T-helper 1 cell treated with Interleukin-12 subunit alpha and Interleukin-12 subunit beta and Interleukin-4 antibody, amounts not matched to agents 30 μg/mL and 1 μg/mL, for 36 hours (primary cell): ENCODE results near the gene IQGAP1.

Source experiments
- H3K27ac Mint-ChIP-seq: one replicate; pipeline ENCODE4 v1.8.0; 2021; ENCODE audit warnings: mild to moderate bottlenecking, mixed read lengths
- H3K27me3 Mint-ChIP-seq: one replicate; pipeline ENCODE4 v1.8.0; 2021; ENCODE audit warnings: low read depth, mixed read lengths
- H3K36me3 Mint-ChIP-seq: one replicate; pipeline ENCODE4 v1.8.0; 2021; ENCODE audit warnings: low read depth, mixed read lengths
- H3K4me1 Mint-ChIP-seq: one replicate; pipeline ENCODE4 v1.8.0; 2021; ENCODE audit warnings: low read depth, mixed read lengths
- H3K4me3 Mint-ChIP-seq: one replicate; pipeline ENCODE4 v1.8.0; 2021; ENCODE audit warnings: mild to moderate bottlenecking, moderate library complexity, mixed read lengths
- H3K9me3 Mint-ChIP-seq: one replicate; pipeline ENCODE4 v1.8.0; 2021; ENCODE audit warnings: mixed read lengths

IQGAP1 gene

DNA sequence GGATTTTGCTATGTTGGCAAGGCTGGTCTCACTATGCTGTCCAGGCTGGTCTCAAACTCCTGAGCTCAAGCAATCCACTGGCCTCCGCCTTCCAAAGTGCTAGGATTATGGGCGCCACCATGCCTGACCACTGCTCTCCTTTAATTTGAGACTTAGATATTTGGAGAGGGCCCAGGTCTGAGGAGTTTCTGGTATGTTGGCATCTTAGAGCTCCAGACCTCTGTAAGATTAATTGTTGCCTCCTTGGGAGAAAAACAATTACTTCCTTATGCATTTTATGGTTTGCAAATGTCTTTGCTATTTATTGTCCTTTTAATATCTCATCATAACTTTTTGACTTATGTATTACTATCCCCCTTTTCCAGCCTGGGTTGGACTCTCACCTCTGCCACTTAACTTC lies 33.1 kb upstream of the IQGAP1 start:
- Mint-ChIP-seq H3K27me3 (peaks cover 4% of the 10 kb centered on the region), H3K4me3 (no peak overlapping the region), H3K36me3 (no peaks in the 10 kb centered on the region), H3K9me3 (no peaks in the 10 kb centered on the region), H3K27ac (no peak overlapping the region), H3K4me1 (peaks cover 22% of the 10 kb centered on the region)

DNA sequence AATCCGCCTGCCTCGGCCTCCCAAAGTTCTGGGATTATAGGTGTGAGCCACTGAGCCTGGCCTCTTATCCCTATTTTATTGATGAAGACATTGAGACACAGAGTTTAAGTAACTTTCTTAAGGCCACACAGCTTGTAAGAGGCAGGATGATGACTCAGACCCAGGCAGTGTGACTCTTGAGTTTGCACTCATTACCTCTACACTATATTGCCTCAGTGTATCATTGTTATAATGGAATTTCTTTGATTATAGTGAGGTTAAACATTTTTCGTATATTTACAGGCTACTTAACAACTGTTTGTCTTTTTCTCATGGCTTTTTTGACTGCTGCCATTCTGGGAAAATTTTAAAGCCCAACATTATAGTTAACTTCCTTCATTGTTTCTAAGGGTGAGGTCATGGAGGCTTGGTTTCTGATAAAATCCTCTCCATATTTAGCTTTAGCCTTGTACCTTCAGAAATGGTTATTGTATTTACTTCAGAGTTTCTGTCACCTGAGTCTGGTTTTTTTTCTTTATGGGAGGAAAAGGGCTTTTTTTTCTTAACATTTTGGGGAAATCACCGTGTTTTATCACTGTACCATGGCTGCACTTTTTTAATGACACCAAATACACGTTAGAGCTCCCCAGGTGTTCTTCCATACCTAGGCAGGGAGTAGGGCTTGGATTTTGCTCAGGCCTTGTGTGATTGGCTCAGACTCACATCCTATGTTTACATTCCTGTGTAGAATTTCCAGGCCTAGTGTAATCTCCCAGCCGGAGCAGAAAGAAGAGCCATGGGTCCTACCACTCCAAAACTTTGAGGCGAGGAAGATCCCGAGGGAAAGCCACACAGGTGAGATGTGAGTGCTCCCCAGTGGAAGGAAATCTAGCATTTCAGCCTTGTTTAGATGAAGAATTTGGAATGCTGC lies 29.7 kb upstream of the IQGAP1 start:
- Mint-ChIP-seq H3K9me3 (no peaks in the 10 kb centered on the region), H3K36me3 (no peaks in the 10 kb centered on the region), H3K27ac (no peak overlapping the region), H3K4me1 (peaks cover 24% of the 10 kb centered on the region), H3K27me3 (no peaks in the 10 kb centered on the region), H3K4me3 (no peak overlapping the region)

GRCh38 chr15:90360746-90361145 lies 27.3 kb upstream of the IQGAP1 start:
- no peaks in the 10 kb centered on the region for H3K9me3 Mint-ChIP-seq
- H3K4me1 Mint-ChIP-seq = peaks cover 28% of the 10 kb centered on the region
- H3K27ac Mint-ChIP-seq = no peak overlapping the region

DNA sequence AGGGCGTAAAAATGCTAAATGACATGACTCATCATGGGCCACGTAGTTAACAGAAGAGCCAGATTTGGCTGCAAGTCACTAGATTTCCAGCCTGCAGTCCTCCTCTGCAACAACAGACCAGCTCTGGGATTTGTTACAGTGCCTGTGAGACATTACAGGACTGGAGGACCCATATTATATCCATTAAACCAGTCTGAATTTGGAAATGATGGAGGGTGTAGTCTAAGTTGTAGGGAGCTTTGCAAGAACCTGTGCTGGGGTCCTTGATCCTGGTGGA lies 25.2 kb upstream of the IQGAP1 start:
- Mint-ChIP-seq H3K27me3 (no peaks in the 10 kb centered on the region), H3K9me3 (no peaks in the 10 kb centered on the region), H3K36me3 (peaks cover 2% of the 10 kb centered on the region), H3K4me1 (peaks cover 30% of the 10 kb centered on the region), H3K4me3 (no peak overlapping the region), H3K27ac (peak overlapping the region; percentile 68)

More at GRCh38 chr15:90360746-90361145, 27.3 kb upstream of the IQGAP1 start:
- no peak overlapping the region for H3K4me3 Mint-ChIP-seq
- peaks cover 2% of the 10 kb centered on the region for H3K36me3 Mint-ChIP-seq
- no peaks in the 10 kb centered on the region for H3K27me3 Mint-ChIP-seq

DNA sequence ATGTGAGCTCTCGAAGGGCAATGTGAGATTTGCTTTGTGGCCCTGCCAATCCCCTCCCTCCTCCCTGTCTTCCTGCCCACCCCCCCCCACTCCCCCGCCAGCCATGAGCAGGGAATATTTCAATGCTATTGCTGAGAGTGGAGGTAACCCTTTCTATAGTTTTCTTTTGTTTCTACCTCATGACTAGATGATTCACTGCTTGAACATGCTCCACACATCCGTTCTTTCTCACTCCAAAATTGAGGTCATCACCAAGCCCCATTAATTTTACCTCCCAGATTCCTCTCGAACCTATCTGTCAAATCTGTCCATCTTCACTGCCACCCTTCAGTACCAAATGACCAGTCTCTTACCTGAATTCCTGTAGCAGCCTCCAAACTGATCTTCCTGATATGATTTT lies 23.8 kb upstream of the IQGAP1 start:
- no peaks in the 10 kb centered on the region for H3K27me3 Mint-ChIP-seq
- H3K4me3 Mint-ChIP-seq = no peak overlapping the region
- peaks cover 24% of the 10 kb centered on the region for H3K4me1 Mint-ChIP-seq
- H3K9me3 Mint-ChIP-seq = no peaks in the 10 kb centered on the region
- H3K36me3 Mint-ChIP-seq = peaks cover 2% of the 10 kb centered on the region
- H3K27ac Mint-ChIP-seq = peak overlapping the region; percentile 18

DNA sequence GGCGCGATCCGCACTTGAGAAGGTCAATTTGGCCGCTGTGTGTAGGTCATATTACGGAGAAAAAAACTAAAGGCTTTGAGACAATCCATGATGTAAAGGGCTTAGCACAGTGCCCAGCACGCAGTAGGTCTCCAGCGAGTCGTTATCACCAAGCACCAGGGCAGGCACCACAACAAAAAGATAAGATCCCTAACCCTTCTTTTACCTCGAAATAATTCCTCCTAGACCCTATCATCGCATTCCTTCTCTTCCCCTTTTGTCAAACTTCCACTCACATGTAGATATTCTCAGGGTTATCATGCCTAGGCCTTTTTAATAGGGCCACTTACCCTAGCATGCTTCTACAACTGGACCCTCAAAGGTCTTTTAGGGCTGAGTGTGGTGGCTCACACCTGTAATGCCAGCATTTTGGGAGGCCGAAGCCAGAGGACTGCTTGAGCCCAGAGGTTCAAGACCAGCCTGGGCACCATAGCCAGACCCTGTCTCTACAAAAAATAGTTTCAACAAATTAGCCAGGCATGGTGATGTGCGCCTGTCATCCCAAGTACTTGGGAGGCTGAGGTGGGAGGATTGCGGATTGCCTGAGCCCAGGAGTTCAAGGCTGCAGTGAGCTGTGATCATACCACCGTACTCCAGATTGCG lies 22.5 kb upstream of the IQGAP1 start:
- Mint-ChIP-seq H3K36me3 (peaks cover 2% of the 10 kb centered on the region), H3K27me3 (no peaks in the 10 kb centered on the region), H3K9me3 (no peaks in the 10 kb centered on the region), H3K4me3 (no peak overlapping the region), H3K4me1 (peaks cover 24% of the 10 kb centered on the region), H3K27ac (no peak overlapping the region)

- Mint-ChIP-seq H3K4me1 (peaks cover 16% of the 10 kb centered on the region), H3K27ac (no peak overlapping the region), H3K9me3 (no peaks in the 10 kb centered on the region), H3K36me3 (peaks cover 2% of the 10 kb centered on the region), H3K27me3 (no peaks in the 10 kb centered on the region), H3K4me3 (no peak overlapping the region)
These were observed 20.5 kb upstream of the IQGAP1 start for GRCh38 chr15:90367576-90367975.

- Mint-ChIP-seq H3K27me3 (no peaks in the 10 kb centered on the region), H3K9me3 (peaks cover 22% of the 10 kb centered on the region), H3K27ac (peak overlapping the region; percentile 31), H3K4me1 (peaks cover 26% of the 10 kb centered on the region), H3K4me3 (no peak overlapping the region), H3K36me3 (peaks cover 21% of the 10 kb centered on the region)
These were observed 13.0 kb upstream of the IQGAP1 start for GRCh38 chr15:90375071-90375470.

DNA sequence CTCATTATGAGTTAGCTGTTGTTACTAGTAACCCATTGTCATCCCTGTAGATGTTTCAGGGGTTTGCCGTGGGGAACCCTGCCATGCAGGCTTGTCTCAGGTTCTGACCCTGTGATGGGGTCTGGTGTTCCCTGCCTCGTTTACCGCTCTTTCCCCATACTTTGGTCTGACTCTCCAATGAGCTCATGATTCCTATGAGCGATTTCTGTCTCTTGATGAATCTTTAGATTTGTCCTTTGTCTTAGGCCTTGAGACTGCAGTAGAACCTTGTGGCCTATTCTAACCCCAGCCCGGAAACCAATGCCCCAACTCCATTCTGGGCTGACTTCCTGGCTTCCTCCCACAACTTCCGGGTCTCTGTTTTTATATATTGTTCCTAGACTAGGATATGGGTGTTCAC lies 11.3 kb upstream of the IQGAP1 start:
- Mint-ChIP-seq H3K4me1 (peaks cover 28% of the 10 kb centered on the region), H3K36me3 (peaks cover 25% of the 10 kb centered on the region), H3K9me3 (peaks cover 27% of the 10 kb centered on the region), H3K27me3 (no peaks in the 10 kb centered on the region), H3K27ac (peak overlapping the region; percentile 95), H3K4me3 (peak overlapping the region; percentile 55)

DNA sequence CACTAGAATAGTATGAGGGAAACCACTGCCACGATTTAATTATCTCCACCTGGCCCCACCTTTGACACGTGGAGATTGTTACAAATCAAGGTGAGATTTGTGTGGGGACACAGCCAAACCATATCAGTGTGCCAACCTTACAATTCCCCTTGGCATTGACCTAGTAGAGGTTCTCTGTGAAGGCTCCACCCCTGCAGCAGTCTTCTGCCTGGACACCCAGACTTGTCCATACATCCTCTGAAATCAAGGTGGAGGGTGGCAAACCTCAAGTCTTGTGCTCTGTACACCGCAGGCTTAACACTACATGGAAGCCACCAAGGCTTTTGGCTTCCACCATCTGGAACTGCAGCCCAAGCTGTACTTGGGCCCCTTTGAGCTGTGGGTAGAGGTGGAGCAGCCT lies 8.8 kb upstream of the IQGAP1 start:
- H3K9me3 Mint-ChIP-seq = peaks cover 27% of the 10 kb centered on the region
- no peak overlapping the region for H3K27ac Mint-ChIP-seq
- no peak overlapping the region for H3K4me3 Mint-ChIP-seq
- peaks cover 30% of the 10 kb centered on the region for H3K4me1 Mint-ChIP-seq
- peaks cover 25% of the 10 kb centered on the region for H3K36me3 Mint-ChIP-seq
- H3K27me3 Mint-ChIP-seq = no peaks in the 10 kb centered on the region

DNA sequence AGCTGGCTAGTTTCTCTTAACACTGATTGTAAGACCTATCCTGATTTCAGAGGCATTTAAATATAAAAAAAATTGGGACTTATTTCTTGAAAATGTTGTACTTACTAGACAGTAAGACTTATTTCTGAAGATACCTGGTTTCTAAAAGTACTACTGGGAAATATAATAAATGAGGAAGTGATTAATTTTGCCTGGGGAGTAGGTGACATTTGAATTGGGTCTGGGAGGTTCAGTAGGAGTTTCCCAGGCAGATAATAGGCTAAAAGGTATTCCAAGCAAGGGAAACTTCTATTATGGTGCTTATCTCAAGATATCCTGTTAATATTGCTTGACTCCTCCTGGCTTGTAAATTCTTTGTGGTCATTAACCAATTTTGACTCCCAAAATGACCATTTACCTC lies 6.5 kb upstream of the IQGAP1 start:
- Mint-ChIP-seq H3K4me1 (peaks cover 23% of the 10 kb centered on the region), H3K27me3 (no peaks in the 10 kb centered on the region), H3K36me3 (peaks cover 19% of the 10 kb centered on the region), H3K27ac (no peak overlapping the region), H3K4me3 (no peak overlapping the region), H3K9me3 (peaks cover 23% of the 10 kb centered on the region)

GRCh38 chr15:90382320-90382719 lies 5.7 kb upstream of the IQGAP1 start:
- no peaks in the 10 kb centered on the region for H3K27me3 Mint-ChIP-seq
- H3K4me1 Mint-ChIP-seq = peaks cover 17% of the 10 kb centered on the region
- peaks cover 17% of the 10 kb centered on the region for H3K9me3 Mint-ChIP-seq
- H3K27ac Mint-ChIP-seq = peak overlapping the region; percentile 3
- peaks cover 17% of the 10 kb centered on the region for H3K36me3 Mint-ChIP-seq
- H3K4me3 Mint-ChIP-seq = no peak overlapping the region

GRCh38 chr15:90386221-90386620 lies 1.8 kb upstream of the IQGAP1 start:
- Mint-ChIP-seq H3K4me1 (peaks cover 35% of the 10 kb centered on the region), H3K36me3 (peaks cover 20% of the 10 kb centered on the region), H3K27ac (peak overlapping the region; percentile 59), H3K9me3 (no peaks in the 10 kb centered on the region), H3K27me3 (no peaks in the 10 kb centered on the region), H3K4me3 (peak overlapping the region; percentile 30)

DNA sequence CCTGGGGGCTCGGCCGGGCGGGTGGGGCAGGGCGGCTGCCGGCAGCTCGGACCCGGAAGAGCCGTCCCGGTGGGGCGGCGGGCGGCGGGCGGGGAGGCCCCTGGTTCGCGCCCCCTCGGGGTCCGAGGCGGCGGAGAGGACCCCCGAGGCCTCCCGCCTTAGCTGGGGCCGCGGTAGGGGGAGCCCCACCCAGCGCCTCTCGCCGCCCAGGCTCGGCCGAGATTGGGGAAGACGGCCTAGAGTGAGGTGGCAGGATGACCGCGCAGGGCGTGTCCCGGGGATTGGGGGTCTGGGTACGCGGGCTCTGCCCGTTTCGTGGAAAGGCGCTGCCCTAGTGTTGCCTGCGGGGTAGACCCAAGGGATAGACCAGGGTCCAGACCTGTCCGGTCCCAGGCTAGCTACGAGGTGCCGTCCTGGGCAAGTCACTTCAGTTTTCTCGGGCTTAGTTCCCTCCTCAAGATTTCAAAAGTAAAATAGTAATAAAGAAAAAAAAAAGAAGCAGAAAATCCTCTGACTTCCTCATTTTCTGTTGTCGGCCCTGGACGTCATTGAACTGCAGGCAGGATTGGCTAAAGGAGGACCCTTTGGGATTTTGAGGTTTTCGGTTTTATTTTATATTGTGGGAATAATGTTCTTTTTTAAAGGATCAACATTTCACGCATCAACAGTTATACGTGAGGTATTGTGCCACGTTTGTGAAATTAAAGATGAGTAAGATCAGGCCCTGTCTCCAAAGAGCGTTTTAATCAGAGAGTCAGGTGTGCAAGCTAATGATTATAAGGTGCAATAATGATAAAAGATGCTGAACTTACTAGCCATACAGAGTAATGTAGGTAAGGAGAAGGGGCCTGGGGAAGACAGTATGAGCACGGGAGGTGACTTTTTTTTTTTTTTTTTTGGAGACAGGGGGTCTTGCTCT lies 679 bp downstream of the IQGAP1 start:
- peak overlapping the region; percentile 95 for H3K27ac Mint-ChIP-seq
- peak overlapping the region; percentile 91 for H3K4me3 Mint-ChIP-seq
- peaks cover 48% of the 10 kb centered on the region for H3K4me1 Mint-ChIP-seq
- peaks cover 39% of the 10 kb centered on the region for H3K36me3 Mint-ChIP-seq
- no peaks in the 10 kb centered on the region for H3K27me3 Mint-ChIP-seq
- no peaks in the 10 kb centered on the region for H3K9me3 Mint-ChIP-seq
